DMS53 treated with DMSO at 0.1 percent for 48 hours (cell line): ENCODE results near the gene NDUFA13.

Experiments
- DNase-seq: peaks from one replicate; lab custom pipeline; 2025; ENCODE audit not compliant: unreplicated experiment; lab: John Stamatoyannopoulos, UW

The NDUFA13 gene

GRCh38 chr19:19566306-19566705, 50.3 kb downstream of the NDUFA13 start:
- no peak for DNase-seq

- no peak for DNase-seq
These were observed 51.4 kb downstream of the NDUFA13 start for GRCh38 chr19:19567391-19567790.

GRCh38 chr19:19568802-19569756, 53.1 kb downstream of the NDUFA13 start:
- DNase-seq, result no peak

- DNase-seq, result no peak
These were observed 54.5 kb downstream of the NDUFA13 start for GRCh38 chr19:19570571-19570970.

GRCh38 chr19:19571071-19571786, 55.2 kb downstream of the NDUFA13 start:
- no peak for DNase-seq

- DNase-seq, result no peak
These were observed 59.4 kb downstream of the NDUFA13 start for GRCh38 chr19:19575411-19575810.
